ENCODE measurements around the gene PDGFB. TPM values are rescaled to one million over a fixed set of nuclear protein-coding genes. Genes with fewer than 3 reads are reported as not detected.

The PDGFB gene
- total and polyA plus RNA-seq, 9 of the 15 experiments (the other 6 are each of a cell fraction or from before 2014, with no cell fraction given), result 0.07 to 4.0 (median 0.48) TPM; not detected in 1

- CTCF ChIA-PET (ENCODE audit: low intra/inter-chr PET ratio), result no interaction called here
Measured at GRCh38 chr22:39223091-39223710, 21.6 kb downstream of the PDGFB start.

More at GRCh38 chr22:39223091-39223710, 21.6 kb downstream of the PDGFB start:
- H4K20me1 ChIP-seq (replicated peaks; ENCODE audit: control insufficient read depth, insufficient read depth, low read length), result no peaks in the 10 kb centered on the region
- BruUV-seq (replicated peaks), result no TSS peak
- in situ Hi-C loops (cut with MboI) (no loop called here), intact Hi-C loops (cut with micrococcal nuclease) (no loop called here)
- H3K4me1 ChIP-seq (replicated peaks in 1 of 2; ENCODE audit: control insufficient read depth in 2 of 2, insufficient read depth in 2 of 2, low read length in 2 of 2), result no peaks in the 10 kb centered on the region; a peak in 2 of 5 replicates
- FAIRE-seq (no peak), ATAC-seq (no peak), DNase-seq (ENCODE audit: extremely low read depth in 1 of 4, low spot score in 3 of 4) (no peak)
- POLR2A ChIA-PET, result interaction anchor here (1.1 to 1.8 kb wide), 2 partner anchors 8 to 97 kb away, joined by 3 to 5 read pairs; no protein-coding TSS in a partner anchor
- H2AFZ ChIP-seq (ENCODE audit: low read depth, low read length), result no peak overlapping the region
- no peak overlapping the region for H3K9ac ChIP-seq (ENCODE audit: insufficient read depth in 1 of 2, low read depth in 2 of 2, low read length in 2 of 2)
- no peaks in the 10 kb centered on the region for H3K9me3 ChIP-seq (replicated peaks; ENCODE audit: control insufficient read depth, insufficient read depth, low read depth, low read length)
- no peaks in the 10 kb centered on the region for H3K79me2 ChIP-seq (ENCODE audit: control insufficient read depth, insufficient read depth, low read length)
- H3K27ac ChIP-seq (ENCODE audit: extremely low read depth, low read depth, low read length), result no peak overlapping the region
- no peaks in the 10 kb centered on the region for H3K27me3 ChIP-seq (ENCODE audit: control insufficient read depth in 2 of 2, insufficient read depth in 2 of 2, low read length in 2 of 2)
- no peaks in the 10 kb centered on the region for H3K36me3 ChIP-seq (ENCODE audit: control insufficient read depth, insufficient read depth, low read length)
- 48% methylated on average over 11 of the region's 20 CpGs for WGBS (ENCODE audit: insufficient coverage, low coverage, missing lambda C conversion rate)
- no peaks in the 10 kb centered on the region for H3K9me1 ChIP-seq (ENCODE audit: control insufficient read depth, insufficient read depth, low read length)
- H3K4me2 ChIP-seq (ENCODE audit: insufficient read depth, low read length), result no peak overlapping the region
- TF ChIP-seq HCFC1 (IDR thresholded peaks at IDR 0.05; ENCODE audit: low read depth, low read length) (no peak), HNRNPUL1 (IDR thresholded peaks at IDR 0.05; ENCODE audit: low read length) (no peak), ZSCAN32 (CRISPR knock-in tag; IDR thresholded peaks at IDR 0.05) (no peak), ATF1 (CRISPR knock-in tag; IDR thresholded peaks at IDR 0.05) (no peak), ATF1 (tag; IDR thresholded peaks at IDR 0.05) (no peak), ZNF449 (CRISPR knock-in tag; IDR thresholded peaks at IDR 0.05) (no peak), CTCF (IDR thresholded peaks at IDR 0.05 in 2 of 3, conservative IDR thresholded peaks at IDR 0.05 in 1 of 3; ENCODE audit: insufficient read depth in 2 of 3, low read depth in 1 of 3, low read length in 3 of 3) (no peak), ZNF717 (CRISPR knock-in tag; IDR thresholded peaks at IDR 0.05) (no peak), SRSF3 (IDR thresholded peaks at IDR 0.05; ENCODE audit: insufficient read depth, low read length) (no peak), HDAC6 (IDR thresholded peaks at IDR 0.05; ENCODE audit: low read depth, low read length) (no peak), ZNF699 (CRISPR knock-in tag; IDR thresholded peaks at IDR 0.05; ENCODE audit: insufficient replicate concordance) (no peak), MEF2D (tag; conservative IDR thresholded peaks at IDR 0.05; ENCODE audit: low read depth) (no peak), ZFPM2 (CRISPR knock-in tag; IDR thresholded peaks at IDR 0.05) (no peak), NR2F6 (CRISPR knock-in tag; IDR thresholded peaks at IDR 0.05) (no peak), PHB (CRISPR knock-in tag; IDR thresholded peaks at IDR 0.05) (no peak), ZNF592 (IDR thresholded peaks at IDR 0.05) (no peak), MEF2A (IDR thresholded peaks at IDR 0.05; ENCODE audit: control insufficient read depth, low read depth, low read length) (no peak)
- no peak overlapping the region for H3K4me3 ChIP-seq

Measured in K562 (cell line).